GM12878 (cell line): Measurements from ENCODE around the gene TBL1XR1. TPM values are rescaled to one million over a fixed set of nuclear protein-coding genes. Genes with fewer than 3 reads are reported as not detected.

ENCODE experiments used
- ATAC-seq: fragments of 200-7000 bp; cut with Tn5 transposase; 3 replicates; pipeline ENCODE4 v1.9.1; 2020; ENCODE audit warnings: mild to moderate bottlenecking, moderate library complexity
- BruUV-seq: library from RNA; stranded (reverse); fragments of 400-500 nt; replicated peaks from 2 replicates; lab custom pipeline; 2021; lab: Mats Ljungman, UMichigan
- CTCF ChIA-PET: fragments of 300-600 bp; sonication (Branson Sonifier 250); formaldehyde crosslinking; extraction: SDS; loops from one replicate; lab custom pipeline; 2021; ENCODE audit warnings: inconsistent platforms; lab: Yijun Ruan, JAX
- POLR2A ChIA-PET: fragments of 350-600 bp; formaldehyde crosslinking; extraction: SDS; loops from one replicate; lab custom pipeline; 2021; ENCODE audit warnings: inconsistent platforms; lab: Charles Lee
- RAD21 ChIA-PET: fragments of 300-600 bp; sonication (Branson Sonifier 250); formaldehyde crosslinking; loops from one replicate; lab custom pipeline; 2023; ENCODE audit warnings: antibody characterized with exemption; ENCODE audit not compliant: unreplicated experiment; lab: Charles Lee
- SMC1A ChIA-PET: fragments of 300-600 bp; sonication (Branson Sonifier 250); formaldehyde crosslinking; loops from one replicate; lab custom pipeline; 2023; ENCODE audit not compliant: unreplicated experiment, uncharacterized antibody; lab: Charles Lee
- DNase-seq: peaks from one replicate; pipeline ENCODE4 v3.0.0-alpha.2; 2011; ENCODE audit warnings: low read depth, low spot score
- FAIRE-seq: peaks from 3 replicates; lab custom pipeline; 2011; peaks lifted over from hg19 to GRCh38; lab: Jason Lieb, UNC
- H2AFZ ChIP-seq: 2 replicates; pipeline ENCODE4 v1.6.0; 2011; ENCODE audit warnings: low read depth, low read length, control low read depth; ENCODE audit not compliant: control insufficient read depth
- H3K27ac ChIP-seq: 2 replicates; pipeline ENCODE4 v1.5.1; 2011; ENCODE audit warnings: control low read depth; ENCODE audit not compliant: control insufficient read depth, insufficient read depth
- H3K27me3 ChIP-seq, 2 experiments: replicated peaks in 1 of 2; 2 replicates each; pipeline versions ENCODE4 v1.6.0 to v1.6.1; 2011; ENCODE audit warnings: low read length in 1 of 2; ENCODE audit not compliant: control insufficient read depth in 2 of 2, insufficient read depth in 2 of 2
- H3K36me3 ChIP-seq, 2 experiments: 2 replicates each; pipeline ENCODE4 v1.5.1; 2011; ENCODE audit warnings: low read length in 1 of 2; ENCODE audit not compliant: control insufficient read depth in 2 of 2, insufficient read depth in 2 of 2
- H3K4me1 ChIP-seq: 2 replicates; pipeline ENCODE4 v1.6.1; 2011; ENCODE audit warnings: mild to moderate bottlenecking, low read length, moderate library complexity, mixed read lengths; ENCODE audit not compliant: control insufficient read depth, insufficient read depth
- H3K4me2 ChIP-seq: 2 replicates; pipeline ENCODE4 v1.6.0; 2011; ENCODE audit warnings: control low read depth; ENCODE audit not compliant: control insufficient read depth, insufficient read depth
- H3K4me3 ChIP-seq: fragments of 200-600 bp; sonication (generic); 2 replicates; pipeline ENCODE4 v1.5.1; 2016
- H3K79me2 ChIP-seq: 2 replicates; pipeline ENCODE4 v1.6.0; 2011; ENCODE audit warnings: low read length; ENCODE audit not compliant: control insufficient read depth, insufficient read depth
- H3K9ac ChIP-seq: 2 replicates; pipeline ENCODE4 v1.8.0; 2011; ENCODE audit warnings: low read length, control low read depth, mixed read lengths; ENCODE audit not compliant: control insufficient read depth, insufficient read depth
- H3K9me3 ChIP-seq: replicated peaks from 3 replicates; pipeline ENCODE4 v1.5.1; 2011; ENCODE audit warnings: mild to moderate bottlenecking, low read length; ENCODE audit not compliant: control insufficient read depth, insufficient read depth
- H4K20me1 ChIP-seq: 2 replicates; pipeline ENCODE4 v1.6.0; 2011; ENCODE audit not compliant: control insufficient read depth, insufficient read depth
- CEBPB ChIP-seq, 2 experiments: fragments of 150-350 bp in 1 of 2; IDR thresholded peaks; 2 replicates each; pipeline ENCODE4 v1.6.1; 2012 to 2014; ENCODE audit warnings: low read depth in 2 of 2, low read length in 2 of 2, borderline replicate concordance in 1 of 2, inconsistent platforms in 1 of 2
- FOS ChIP-seq: IDR thresholded peaks from 3 replicates; pipeline ENCODE4 v1.6.1; 2011; ENCODE audit warnings: borderline replicate concordance; ENCODE audit not compliant: insufficient read length; ENCODE audit errors: extremely low read depth
- FOXM1 ChIP-seq: IDR thresholded peaks from 2 replicates; pipeline ENCODE4 v1.6.1; 2012; ENCODE audit warnings: low read depth, mild to moderate bottlenecking, inconsistent platforms, low read length, moderate library complexity
- MTA2 ChIP-seq: fragments of 450-650 bp; IDR thresholded peaks from 2 replicates; pipeline ENCODE4 v1.6.1; 2016; ENCODE audit warnings: low read depth, mild to moderate bottlenecking, moderate library complexity
- MYC ChIP-seq: IDR thresholded peaks from 2 replicates; pipeline ENCODE4 v1.6.1; 2011; ENCODE audit warnings: mild to moderate bottlenecking, low read length, moderate library complexity, inconsistent platforms; ENCODE audit not compliant: insufficient read depth, insufficient replicate concordance, insufficient read length, severe bottlenecking
- NFYA ChIP-seq: IDR thresholded peaks from 2 replicates; pipeline ENCODE4 v1.6.1; 2011; ENCODE audit warnings: low read depth, mild to moderate bottlenecking, low read length, improper control_type of control experiment, borderline replicate concordance
- NR2C1 ChIP-seq: fragments of 450-650 bp; IDR thresholded peaks from 2 replicates; pipeline ENCODE4 v1.6.1; 2017; ENCODE audit warnings: antibody characterized with exemption, mild to moderate bottlenecking, moderate library complexity
- NR2F1 ChIP-seq: fragments of 450-650 bp; conservative IDR thresholded peaks from 2 replicates; pipeline ENCODE4 v1.6.1; 2017; ENCODE audit warnings: mild to moderate bottlenecking
- REST ChIP-seq: IDR thresholded peaks from 2 replicates; pipeline ENCODE4 v1.6.1; 2012; ENCODE audit warnings: mild to moderate bottlenecking, low read depth, low read length
- SKIL ChIP-seq: fragments of 450-650 bp; IDR thresholded peaks from 2 replicates; pipeline ENCODE4 v1.6.1; 2017; ENCODE audit warnings: mild to moderate bottlenecking, low read depth, inconsistent platforms; ENCODE audit not compliant: poor library complexity, severe bottlenecking
- SUPT20H ChIP-seq: IDR thresholded peaks from 2 replicates; pipeline ENCODE4 v1.6.1; 2011; ENCODE audit warnings: low read depth, mild to moderate bottlenecking, low read length, moderate library complexity, borderline replicate concordance; ENCODE audit not compliant: control insufficient read depth
- YBX1 ChIP-seq: fragments of 450-650 bp; IDR thresholded peaks from 2 replicates; pipeline ENCODE4 v1.6.1; 2016; ENCODE audit warnings: antibody characterized with exemption
- ZNF384 ChIP-seq: IDR thresholded peaks from 2 replicates; pipeline ENCODE4 v1.6.1; 2012; ENCODE audit warnings: low read depth, mild to moderate bottlenecking, low read length, improper control_type of control experiment, borderline replicate concordance
- WGBS: methylation state at CpG from one replicate; pipeline ENCODE4 v1.1.6; 2016; ENCODE audit warnings: low lambda C conversion rate; ENCODE audit not compliant: insufficient replicate concordance, insufficient coverage; ENCODE audit errors: missing lambda C conversion rate; 5-methylcytosine and 5-hydroxymethylcytosine counted together
- in situ Hi-C: fragments of 300-500 bp; cut with MboI; formaldehyde crosslinking; loops from 9 replicates; pipeline ENCODE4 v1.14.3; 2018; ENCODE audit warnings: mixed read lengths
- intact Hi-C: fragments of 100-400 bp; cut with micrococcal nuclease; formaldehyde crosslinking; loops from one replicate; pipeline ENCODE4 v1.14.2; 2022; ENCODE audit not compliant: unreplicated experiment
- polyA plus RNA-seq, 11 experiments: library from polyadenylated mRNA; depleted of rRNA in 4 of 11; unstranded in 6 of 11; stranded (reverse) in 5 of 11; fragments of >200 nt; fragmentation: Nextera tagmentation in 4 of 11; fragmentation: Illumina TruSeq in 1 of 11; extraction: Ambion mirVana in 4 of 11; extraction: Trizol in 1 of 11; gene quantifications; 1 replicate in 1 of 11; 2 replicates in 10 of 11; pipeline versions ENCODE4 v1.2.1 to v1.2.3, GENCODE V29; 2011 to 2016; ENCODE audit warnings: inconsistent platforms in 2 of 11, missing spikeins in 2 of 11, low read depth in 1 of 11
- total RNA-seq, 4 experiments: library from RNA; depleted of rRNA in 3 of 4; stranded (reverse); fragments of >200 nt in 3 of 4; fragmentation: Illumina TruSeq in 1 of 4; extraction: Trizol in 1 of 4; gene quantifications; 2 replicates each; pipeline versions ENCODE4 v1.2.1 to v1.2.3, GENCODE V29; 2013 to 2021

TBL1XR1 gene
- total and polyA plus RNA-seq, 10 of the 15 experiments (the other 5 are each of a cell fraction or from before 2014, with no cell fraction given) = 13.0 to 115 (median 60.4) TPM

- TF ChIP-seq SKIL = no peak
- no peak for TF ChIP-seq MYC
- TF ChIP-seq YBX1 = no peak
These were observed 209.2 kb downstream of the TBL1XR1 start (continued) for GRCh38 chr3:176987901-176988650.

- FAIRE-seq (no peak), ATAC-seq (no peak), DNase-seq (no peak)
- BruUV-seq = no TSS peak
- no peaks in the 10 kb centered on the region for H3K36me3 ChIP-seq
- H2AFZ ChIP-seq = no peak overlapping the region
- no peak overlapping the region for H3K4me2 ChIP-seq
- H3K27me3 ChIP-seq = no peaks in the 10 kb centered on the region
- ChIA-PET RAD21 (no interaction called here), POLR2A (interaction anchor here (0.6 kb wide), 1 partner anchor 185 kb away, joined by 3 read pairs; no protein-coding TSS in a partner anchor), CTCF (interaction anchor here (1.2 kb wide), 1 partner anchor 10 kb away, joined by 3 read pairs; no protein-coding TSS in a partner anchor), SMC1A (interaction anchor here (0.7 to 2.0 kb wide), 2 partner anchors 8 to 23 kb away, joined by 3 to 4 read pairs; no protein-coding TSS in a partner anchor)
- intact Hi-C loops (no loop called here), in situ Hi-C loops (no loop called here)
- no peaks in the 10 kb centered on the region for H4K20me1 ChIP-seq
- no peaks in the 10 kb centered on the region for H3K79me2 ChIP-seq
- no peak overlapping the region for H3K27ac ChIP-seq
- H3K9me3 ChIP-seq = no peaks in the 10 kb centered on the region
- H3K9ac ChIP-seq = no peak overlapping the region
- WGBS = 17% methylated on average over 3 of the region's 3 CpGs
- H3K4me3 ChIP-seq = no peak overlapping the region
- no peaks in the 10 kb centered on the region for H3K4me1 ChIP-seq
- no peak for TF ChIP-seq FOS
- TF ChIP-seq ZNF384 = no peak
- no peak for TF ChIP-seq MTA2
- no peak for TF ChIP-seq NR2F1
- no peak for TF ChIP-seq FOXM1
- TF ChIP-seq SKIL = no peak
- no peak for TF ChIP-seq REST
- no peak for TF ChIP-seq NFYA
- no peak for TF ChIP-seq CEBPB (IDR thresholded peaks at IDR 0.05; ENCODE audit: borderline replicate concordance in 1 of 2, low read depth in 2 of 2, low read length in 2 of 2)
- TF ChIP-seq NR2C1 = no peak
- no peak for TF ChIP-seq YBX1
- TF ChIP-seq SUPT20H = no peak
These were observed 218.8 kb downstream of the TBL1XR1 start for GRCh38 chr3:176978441-176978840.
